Mesothelial cell of epicardium (in vitro differentiated cells): ENCODE results near the gene TMEM213. TPM values are rescaled to one million over a fixed set of nuclear protein-coding genes. Genes with fewer than 3 reads are reported as not detected.

Source experiments
- DNase-seq, 2 experiments: peaks; one replicate each; pipeline ENCODE4 v3.0.0; 2021; ENCODE audit warnings: low spot score in 2 of 2; ENCODE audit not compliant: unreplicated experiment in 2 of 2
- H3K27ac Mint-ChIP-seq: 2 replicates; pipeline ENCODE4 v1.8.0; 2021; ENCODE audit warnings: mixed read lengths
- H3K27me3 Mint-ChIP-seq: 2 replicates; pipeline ENCODE4 v1.8.0; 2021; ENCODE audit warnings: low read depth, mixed read lengths
- H3K36me3 Mint-ChIP-seq: 2 replicates; pipeline ENCODE4 v1.8.0; 2021; ENCODE audit warnings: mixed read lengths
- H3K4me1 Mint-ChIP-seq: 2 replicates; pipeline ENCODE4 v1.8.0; 2021; ENCODE audit warnings: mixed read lengths
- H3K4me3 Mint-ChIP-seq: 2 replicates; pipeline ENCODE4 v1.8.0; 2021; ENCODE audit warnings: mild to moderate bottlenecking, moderate library complexity, mixed read lengths
- H3K9me3 Mint-ChIP-seq: 2 replicates; pipeline ENCODE4 v1.8.0; 2021; ENCODE audit warnings: mixed read lengths
- total RNA-seq: library from RNA; stranded (reverse); gene quantifications from 3 replicates; pipeline ENCODE4 v1.2.1, GENCODE V29; 2021
- TF ChIP-seq, protein P1 (sequence below): fragments of 200-600 bp; sonication (generic); IDR thresholded peaks from one replicate; pipeline ENCODE4 v1.5.0; 2021; ENCODE audit warnings: antibody characterized with exemption; ENCODE audit not compliant: unreplicated experiment

The TMEM213 gene
- total RNA-seq, 1 donor from 2014 or later: not detected

DNA sequence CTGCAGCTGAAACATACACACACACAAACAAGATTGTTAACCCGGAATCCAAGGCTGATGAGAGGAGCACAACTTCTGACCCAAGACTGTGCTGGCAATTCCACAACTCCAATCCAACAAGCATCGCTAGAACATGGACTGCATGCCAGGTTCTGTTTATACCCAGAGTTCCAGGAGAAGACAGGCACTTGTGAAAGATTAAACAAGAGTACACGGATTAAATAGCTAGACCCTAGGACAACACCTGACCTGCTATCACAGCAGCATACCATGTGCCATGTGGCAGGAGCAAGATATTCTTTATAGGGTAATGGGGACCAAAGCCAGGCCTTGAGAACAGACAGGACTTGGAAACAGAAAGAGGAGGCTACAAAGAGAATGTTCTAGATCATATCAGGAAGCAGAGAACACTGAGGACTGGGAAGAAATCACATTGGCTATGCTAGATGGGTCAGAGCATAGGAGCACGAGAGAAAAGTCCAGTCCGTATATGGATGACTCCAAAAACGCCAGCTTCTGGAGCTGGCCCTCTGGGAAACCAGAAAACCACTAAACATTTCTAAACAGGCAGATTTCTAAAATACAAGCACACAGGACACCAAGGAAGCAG lies 83.9 kb downstream of the TMEM213 start:
- Mint-ChIP-seq H3K4me1 (peaks cover 6% of the 10 kb centered on the region), H3K36me3 (peaks cover 26% of the 10 kb centered on the region), H3K27ac (no peak overlapping the region)

DNA sequence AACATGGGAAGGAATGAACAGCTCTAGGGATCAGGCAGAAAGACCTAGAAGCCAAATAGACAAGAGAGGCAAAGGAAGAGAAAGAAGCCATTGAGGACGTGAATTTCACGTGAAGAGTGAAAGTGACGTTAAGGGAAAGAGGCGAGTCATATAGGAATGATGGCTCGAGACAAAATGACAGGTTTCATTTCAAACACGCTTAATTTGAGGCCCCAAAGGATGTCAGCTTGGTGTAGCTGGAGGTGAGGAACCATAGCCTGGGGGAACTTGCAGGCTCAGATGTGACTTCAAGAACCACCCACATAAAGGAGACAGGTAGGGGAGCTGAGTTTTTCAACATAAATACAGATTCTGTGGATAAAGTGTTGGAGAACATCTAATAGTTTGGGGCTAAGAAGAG lies 84.5 kb downstream of the TMEM213 start:
- Mint-ChIP-seq H3K36me3 (peaks cover 26% of the 10 kb centered on the region), H3K27ac (no peak overlapping the region), H3K9me3 (no peaks in the 10 kb centered on the region), H3K4me1 (peaks cover 6% of the 10 kb centered on the region), H3K27me3 (no peaks in the 10 kb centered on the region), H3K4me3 (no peak overlapping the region)
- DNase-seq: no peak
- TF ChIP-seq, protein P1, sequence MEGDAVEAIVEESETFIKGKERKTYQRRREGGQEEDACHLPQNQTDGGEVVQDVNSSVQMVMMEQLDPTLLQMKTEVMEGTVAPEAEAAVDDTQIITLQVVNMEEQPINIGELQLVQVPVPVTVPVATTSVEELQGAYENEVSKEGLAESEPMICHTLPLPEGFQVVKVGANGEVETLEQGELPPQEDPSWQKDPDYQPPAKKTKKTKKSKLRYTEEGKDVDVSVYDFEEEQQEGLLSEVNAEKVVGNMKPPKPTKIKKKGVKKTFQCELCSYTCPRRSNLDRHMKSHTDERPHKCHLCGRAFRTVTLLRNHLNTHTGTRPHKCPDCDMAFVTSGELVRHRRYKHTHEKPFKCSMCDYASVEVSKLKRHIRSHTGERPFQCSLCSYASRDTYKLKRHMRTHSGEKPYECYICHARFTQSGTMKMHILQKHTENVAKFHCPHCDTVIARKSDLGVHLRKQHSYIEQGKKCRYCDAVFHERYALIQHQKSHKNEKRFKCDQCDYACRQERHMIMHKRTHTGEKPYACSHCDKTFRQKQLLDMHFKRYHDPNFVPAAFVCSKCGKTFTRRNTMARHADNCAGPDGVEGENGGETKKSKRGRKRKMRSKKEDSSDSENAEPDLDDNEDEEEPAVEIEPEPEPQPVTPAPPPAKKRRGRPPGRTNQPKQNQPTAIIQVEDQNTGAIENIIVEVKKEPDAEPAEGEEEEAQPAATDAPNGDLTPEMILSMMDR: no peak

More for the DNA sequence above, 83.9 kb downstream of the TMEM213 start:
- TF ChIP-seq, protein P1: no peak
- DNase-seq: no peak
- Mint-ChIP-seq H3K4me3 (no peak overlapping the region), H3K9me3 (no peaks in the 10 kb centered on the region), H3K27me3 (no peaks in the 10 kb centered on the region)

DNA sequence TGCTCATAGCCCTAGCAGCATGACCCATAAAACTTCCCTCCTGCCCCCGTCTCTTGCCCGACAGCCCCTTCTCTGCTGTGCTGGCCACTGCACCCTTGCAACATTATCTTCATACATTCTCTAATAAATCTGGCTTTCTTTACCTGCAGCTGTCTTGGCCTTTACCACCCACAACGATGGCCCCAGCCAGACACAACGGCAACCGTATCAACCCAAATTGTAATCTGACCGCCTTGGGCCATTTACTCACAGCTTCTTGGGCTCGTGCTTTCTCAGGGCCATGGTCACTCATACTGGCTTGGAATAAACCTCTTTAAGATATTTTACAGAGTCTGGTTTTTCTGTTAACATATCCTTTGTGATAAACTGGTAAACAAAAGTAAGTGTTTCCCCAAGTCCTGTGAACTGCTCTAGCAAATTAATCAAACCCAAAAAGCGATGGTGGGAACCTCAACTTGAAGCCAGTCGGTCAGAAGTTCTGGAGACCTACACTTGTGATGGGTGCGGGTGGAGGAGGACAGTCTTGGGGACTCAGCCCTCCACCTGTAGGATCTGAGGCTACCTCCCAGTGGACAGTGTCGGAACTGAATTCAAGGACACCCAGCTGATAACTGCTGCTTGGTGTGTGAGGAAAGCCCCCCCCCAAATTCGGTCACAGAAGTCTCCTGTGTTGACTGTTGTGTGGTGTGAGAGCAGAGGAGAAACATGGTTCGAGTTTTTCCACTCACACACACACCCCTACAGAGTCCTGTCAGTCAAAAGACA lies 87.8 kb downstream of the TMEM213 start:
- peaks cover 19% of the 10 kb centered on the region for H3K36me3 Mint-ChIP-seq
- no peak overlapping the region for H3K4me3 Mint-ChIP-seq
- TF ChIP-seq, protein P1: no peak
- H3K9me3 Mint-ChIP-seq: no peaks in the 10 kb centered on the region
- no peaks in the 10 kb centered on the region for H3K27me3 Mint-ChIP-seq
- H3K27ac Mint-ChIP-seq: no peak overlapping the region
- H3K4me1 Mint-ChIP-seq: peaks cover 25% of the 10 kb centered on the region
- DNase-seq: no peak

DNA sequence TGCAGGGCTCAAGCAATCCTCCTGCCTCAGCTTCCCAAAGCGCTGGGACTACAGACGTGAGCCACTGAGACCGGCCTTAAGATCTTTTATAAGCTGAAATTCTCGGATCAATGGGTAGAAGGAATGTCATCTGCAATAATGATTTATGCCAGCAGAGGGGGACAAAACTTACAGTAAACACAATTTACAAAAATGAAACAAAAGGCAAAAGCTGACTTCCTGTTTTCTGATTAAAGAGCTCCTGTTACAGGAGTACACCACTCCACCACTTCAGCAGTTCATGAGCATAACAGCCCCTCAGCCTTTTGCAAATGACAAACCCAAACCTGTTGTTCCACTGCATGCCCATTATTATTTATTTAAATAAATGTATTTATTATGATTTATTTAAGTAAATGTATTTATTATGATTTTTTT lies 88.7 kb downstream of the TMEM213 start:
- H3K27ac Mint-ChIP-seq: no peak overlapping the region
- no peak overlapping the region for H3K4me3 Mint-ChIP-seq
- no peaks in the 10 kb centered on the region for H3K27me3 Mint-ChIP-seq
- H3K36me3 Mint-ChIP-seq: peaks cover 19% of the 10 kb centered on the region
- no peaks in the 10 kb centered on the region for H3K9me3 Mint-ChIP-seq
- no peak for DNase-seq
- TF ChIP-seq, protein P1: peak; percentile 74
- H3K4me1 Mint-ChIP-seq: peaks cover 34% of the 10 kb centered on the region

DNA sequence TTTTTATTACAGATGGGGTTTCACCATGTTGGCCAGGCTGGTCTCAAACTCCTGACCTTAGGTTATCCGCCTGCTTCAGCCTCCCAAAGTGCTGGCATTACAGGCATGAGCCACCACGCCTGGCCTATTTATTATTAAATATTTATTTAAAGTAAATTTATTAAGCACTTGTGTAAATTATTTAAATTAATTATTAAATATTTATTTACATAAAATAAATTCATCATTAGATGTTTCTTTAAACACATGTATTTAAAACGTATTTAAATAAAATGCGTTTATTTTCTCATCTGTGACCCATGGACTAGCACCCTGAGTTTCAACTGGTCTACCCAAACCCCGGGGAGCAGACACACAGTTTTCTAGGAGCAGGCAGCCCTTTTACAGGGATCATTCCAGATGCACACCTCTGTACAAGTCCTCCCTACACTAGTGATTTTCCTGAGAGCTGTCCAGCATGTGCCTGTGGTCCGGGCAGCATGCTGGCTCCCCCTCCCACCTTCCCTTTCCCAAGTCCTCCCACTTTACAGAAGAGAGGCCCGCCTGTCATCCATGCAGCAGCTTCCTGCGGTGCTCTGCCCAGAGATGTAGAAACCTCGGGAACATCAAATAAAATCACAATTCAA lies 89.4 kb downstream of the TMEM213 start:
- no peak for DNase-seq
- Mint-ChIP-seq H3K9me3 (no peaks in the 10 kb centered on the region), H3K4me1 (peaks cover 41% of the 10 kb centered on the region), H3K4me3 (no peak overlapping the region), H3K36me3 (peaks cover 15% of the 10 kb centered on the region), H3K27ac (no peak overlapping the region), H3K27me3 (no peaks in the 10 kb centered on the region)
- TF ChIP-seq, protein P1: no peak

Other genes starting within 250 kb of the TMEM213 start
- gene SVOPL, start 96.6 kb upstream of the TMEM213 start, total RNA-seq: 1.1 TPM in 3 replicates
- gene ATP6V0A4, start 202 bp downstream of the TMEM213 start, total RNA-seq: 0.56 to 0.73 TPM in 2 of 3 replicates, not detected in the other
- gene KIAA1549, start 183.4 kb downstream of the TMEM213 start, total RNA-seq: 33.9 to 34.8 TPM (median 34.1 TPM) in 3 replicates
- gene ZC3HAV1L, start 238.0 kb downstream of the TMEM213 start, total RNA-seq: 1.7 to 2.2 TPM (median 1.9 TPM) in 3 replicates